HG02938 (cell line): Measurements from ENCODE around the gene SERPINC1.
"Not testable (repeated sequence)": the region's sequence is repeated elsewhere in the genome, so short reads cannot be mapped to it uniquely, and the experiment has no call there.

ENCODE experiments used
- ATAC-seq: cut with Tn5 transposase; IDR thresholded peaks from one replicate; pipeline ENCODE4 v1.9.1; 2021; ENCODE audit warnings: mild to moderate bottlenecking, moderate library complexity; ENCODE audit not compliant: unreplicated experiment

SERPINC1 gene

DNA sequence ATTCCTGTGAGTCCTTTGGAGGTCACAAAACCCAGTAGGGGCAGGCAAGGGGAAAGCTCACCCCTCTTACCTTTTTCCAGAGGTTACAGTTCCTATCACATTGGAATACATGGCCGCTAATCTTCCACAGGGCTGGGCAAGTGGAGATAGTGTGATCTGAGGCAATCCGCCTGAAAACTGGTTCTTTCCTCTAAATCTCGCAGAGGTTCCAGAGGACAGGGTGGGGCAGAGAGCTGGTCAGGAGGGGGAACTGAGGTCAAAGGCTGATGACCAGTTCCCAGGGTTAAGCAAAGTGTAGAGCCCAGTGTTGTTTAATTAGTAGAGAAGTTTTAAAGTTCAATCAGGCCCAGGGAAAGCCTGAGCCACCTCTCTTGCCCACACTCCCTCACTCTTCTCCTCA lies at the start of gene SERPINC1:
Gene SERPINC1, minus strand, starts transcription at position 179 of the 400 bp plus-strand sequence. Its CDS starts 68 bp downstream, at position 111.
- ATAC-seq, result no peak

DNA sequence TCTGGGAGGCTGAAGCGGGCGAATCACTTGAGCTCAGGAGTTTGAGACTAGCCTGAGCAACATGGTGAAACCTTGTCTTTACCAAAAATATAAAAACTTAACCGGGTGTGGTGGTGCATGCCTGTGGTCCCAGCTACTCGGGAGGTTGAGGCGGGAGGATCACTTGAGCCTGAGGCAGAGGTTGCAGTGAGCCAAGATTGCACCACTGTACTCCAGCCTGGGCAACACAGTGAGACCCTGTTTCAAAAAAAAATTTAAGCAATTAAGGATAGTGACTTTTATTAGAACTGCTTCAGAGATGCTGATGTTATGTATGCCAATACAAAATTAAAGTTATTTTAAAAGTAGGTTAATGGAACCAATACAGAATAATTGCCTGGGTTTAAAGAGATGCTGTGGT lies 48.8 kb upstream of the SERPINC1 start:
- ATAC-seq, result not testable (repeated sequence)

GRCh38 chr1:173963477-173963876 lies 46.4 kb upstream of the SERPINC1 start:
- no peak for ATAC-seq

DNA sequence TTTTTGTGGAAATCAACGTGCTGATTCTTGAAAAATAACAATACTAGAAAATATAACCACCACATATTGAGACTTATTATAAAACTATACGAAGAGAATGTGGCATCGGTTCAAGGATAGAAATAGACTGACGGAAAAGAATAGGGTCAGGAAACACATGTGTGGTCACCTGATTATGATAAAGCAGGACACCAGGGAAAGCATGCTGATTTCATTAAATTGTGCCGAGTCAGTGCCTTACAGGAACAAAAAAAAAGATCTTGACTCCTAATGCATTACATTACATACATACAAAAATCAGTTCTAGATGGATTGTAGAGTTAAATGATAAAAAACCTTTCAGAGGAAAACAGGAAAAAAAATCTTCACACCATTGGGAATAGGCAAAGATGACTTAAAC lies 43.5 kb upstream of the SERPINC1 start:
- ATAC-seq, result no peak

DNA sequence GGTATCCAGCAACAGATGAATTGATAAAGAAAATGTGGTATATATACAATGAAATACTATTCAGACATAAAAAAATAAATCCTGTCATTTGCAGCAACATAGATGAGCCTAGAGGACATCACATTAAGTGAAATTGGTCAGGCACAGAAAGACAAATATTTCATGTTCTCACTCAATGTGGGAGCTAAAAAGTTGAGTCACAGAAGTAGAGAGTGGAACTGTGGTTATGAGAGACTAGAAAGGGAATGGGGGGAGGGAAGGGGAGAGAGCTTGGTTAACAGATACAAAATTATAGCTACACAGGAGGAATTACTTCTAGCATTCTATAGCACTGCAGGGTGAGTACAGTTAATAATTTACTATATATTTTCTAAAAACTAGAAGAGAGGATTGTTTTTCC lies 37.1 kb upstream of the SERPINC1 start:
- ATAC-seq, result no peak

- ATAC-seq, result no peak
Observed at GRCh38 chr1:173948594-173948993, 31.5 kb upstream of the SERPINC1 start.

DNA sequence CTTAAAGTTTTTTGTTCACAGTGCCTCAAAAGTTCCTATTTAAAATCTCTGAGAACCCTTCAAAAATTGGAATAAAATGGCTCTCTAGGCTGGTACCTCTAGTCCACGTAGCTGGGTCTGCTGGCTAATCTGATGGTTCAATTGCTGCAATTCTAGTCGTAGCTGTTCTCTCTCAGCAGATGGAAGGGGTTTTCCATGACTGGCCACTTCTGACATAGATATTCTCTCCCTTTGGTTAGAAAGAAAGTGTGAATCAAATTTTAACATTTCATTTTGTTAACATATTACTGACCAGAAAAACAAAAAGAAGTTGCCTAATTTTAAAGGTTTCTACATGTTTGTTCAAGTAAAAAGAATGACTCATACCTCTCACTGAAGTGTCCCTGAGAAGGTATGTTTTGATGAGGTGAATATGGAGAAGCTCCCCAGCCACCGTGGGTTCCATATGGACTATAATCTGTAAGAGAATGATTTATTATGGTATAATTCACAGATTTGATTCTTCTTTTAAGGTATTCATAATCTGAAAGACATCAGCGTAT lies 29.3 kb upstream of the SERPINC1 start:
- ATAC-seq, result no peak

DNA sequence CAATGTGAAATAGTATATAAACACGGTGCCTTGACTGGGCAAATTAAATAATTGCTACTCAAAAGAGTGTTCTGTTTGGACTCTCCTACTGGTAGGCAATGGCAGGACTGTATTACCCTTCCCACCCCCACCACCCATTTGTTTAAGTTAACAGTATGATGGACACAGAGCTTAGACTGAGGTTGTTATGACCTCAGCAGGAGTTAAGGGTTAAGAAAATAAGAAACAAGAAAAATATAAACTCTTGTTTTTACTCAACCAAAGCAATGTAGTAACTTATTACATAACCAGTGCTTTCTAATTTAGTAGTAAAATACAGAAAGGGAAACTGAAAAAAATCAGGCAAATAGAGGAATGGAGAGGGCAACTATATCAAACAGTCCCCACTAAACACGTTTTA lies 19.9 kb upstream of the SERPINC1 start:
- ATAC-seq, result no peak

DNA sequence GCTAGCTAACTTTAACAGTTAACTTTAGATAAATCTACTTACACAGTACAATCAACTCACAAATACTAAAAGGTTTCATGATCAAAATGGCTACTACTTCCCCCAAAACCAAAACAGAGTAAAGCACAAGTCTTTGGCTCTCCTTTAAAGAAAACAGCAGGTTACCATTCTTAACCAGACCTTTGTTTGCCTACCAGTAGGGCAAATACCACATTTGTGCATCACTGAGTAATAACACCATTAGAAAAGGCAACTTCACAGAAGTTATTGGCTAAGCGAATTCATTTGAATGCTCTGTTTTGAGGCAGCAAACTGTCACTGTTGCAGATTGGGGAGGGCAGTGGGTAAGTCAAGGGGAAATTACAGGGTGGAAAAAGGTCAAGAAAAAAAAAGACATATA lies 17.3 kb upstream of the SERPINC1 start:
- ATAC-seq, result no peak

- ATAC-seq, result not testable (repeated sequence)
Observed at GRCh38 chr1:173930541-173930940, 13.4 kb upstream of the SERPINC1 start.

DNA sequence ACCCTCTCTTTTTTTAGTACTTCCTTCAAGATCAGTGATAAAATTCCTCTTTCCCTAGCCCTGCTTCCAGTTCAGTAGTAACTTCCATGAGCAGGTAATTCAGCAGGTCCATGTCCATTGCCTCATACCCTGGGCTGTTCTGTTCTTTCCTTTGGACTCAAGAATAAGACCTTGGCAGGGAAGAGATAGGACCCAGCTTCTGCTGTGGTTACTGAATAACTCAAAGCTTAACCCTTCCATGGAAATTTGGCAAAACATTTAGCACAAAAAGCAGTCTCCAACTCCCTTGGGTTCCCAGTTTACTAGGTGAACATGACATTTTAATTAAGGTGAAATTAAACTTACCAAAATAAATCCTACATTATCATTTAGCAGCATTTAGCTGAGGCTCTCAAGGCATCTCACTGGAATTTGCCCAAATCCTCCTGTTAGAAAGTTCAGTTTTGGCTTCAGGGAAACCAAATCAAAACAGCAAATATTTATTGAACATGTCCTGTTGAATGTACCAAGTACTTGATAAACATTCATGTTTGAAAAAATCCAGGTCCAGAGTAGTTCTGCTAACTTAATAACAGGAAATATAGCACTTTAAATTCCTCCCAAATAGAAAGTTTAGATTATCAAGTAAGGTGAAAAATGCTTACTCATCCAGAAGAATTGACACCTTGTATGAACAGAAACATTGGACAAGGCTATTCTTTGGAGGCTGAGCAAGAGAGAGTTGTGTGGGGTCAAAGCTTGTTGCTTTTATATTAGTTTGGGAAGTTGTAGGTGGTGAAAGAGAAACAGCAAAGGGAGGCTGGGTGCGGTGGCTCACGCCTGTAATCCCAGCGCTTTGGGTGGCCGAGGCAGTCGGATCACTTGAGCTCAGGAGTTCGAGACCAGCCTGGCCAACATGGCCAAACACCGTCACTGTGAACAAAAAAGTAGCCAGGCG lies 8.4 kb upstream of the SERPINC1 start:
- ATAC-seq, result no peak

DNA sequence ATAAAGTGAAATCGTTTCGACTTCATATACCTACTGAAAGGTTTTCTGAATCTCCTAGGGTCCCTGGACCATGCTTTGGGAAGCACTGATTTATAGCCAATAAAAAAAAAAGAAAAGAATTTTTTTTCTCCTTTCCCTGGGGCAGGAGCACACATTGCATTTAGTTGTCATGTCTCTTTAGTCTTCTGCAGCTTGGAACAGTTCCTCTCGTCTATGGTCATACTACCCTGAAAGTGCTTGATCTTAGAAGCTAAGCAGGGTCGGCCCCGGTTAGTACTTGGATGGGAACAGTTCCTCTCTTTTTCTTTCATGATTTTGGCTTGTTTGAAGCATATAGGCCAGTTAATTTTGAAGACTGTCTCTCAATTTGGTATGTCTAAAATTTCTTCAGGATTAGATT lies 3.7 kb upstream of the SERPINC1 start:
- no peak for ATAC-seq

GRCh38 chr1:173917635-173918493 lies 737 bp upstream of the SERPINC1 start:
- ATAC-seq, result no peak

- ATAC-seq, result no peak
Observed at GRCh38 chr1:173916667-173917066, 460 bp downstream of the SERPINC1 start.

GRCh38 chr1:173915596-173915995 lies 1.5 kb downstream of the SERPINC1 start:
- ATAC-seq, result no peak

DNA sequence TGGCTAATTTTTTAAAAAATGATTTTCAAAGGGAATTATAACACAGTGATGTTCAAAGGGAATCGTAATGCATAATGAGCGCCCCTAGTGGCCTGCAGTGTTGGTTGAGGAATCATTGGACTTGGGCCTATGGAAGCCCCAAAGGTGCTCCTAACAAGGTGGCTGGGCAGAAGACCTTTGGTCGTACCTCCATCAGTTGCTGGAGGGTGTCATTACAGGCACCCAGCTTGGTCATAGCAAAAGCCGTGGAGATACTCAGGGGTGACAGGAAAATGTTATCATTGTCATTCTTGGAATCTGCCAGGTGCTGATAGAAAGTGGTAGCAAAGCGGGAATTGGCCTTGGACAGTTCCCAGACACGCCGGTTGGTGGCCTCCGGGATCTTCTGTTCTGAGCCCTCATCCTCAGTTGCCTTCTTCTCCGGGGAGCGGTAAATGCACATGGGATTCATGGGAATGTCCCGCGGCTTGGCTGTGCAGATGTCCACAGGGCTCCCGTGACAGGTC lies 2.7 kb downstream of the SERPINC1 start:
- no peak for ATAC-seq

DNA sequence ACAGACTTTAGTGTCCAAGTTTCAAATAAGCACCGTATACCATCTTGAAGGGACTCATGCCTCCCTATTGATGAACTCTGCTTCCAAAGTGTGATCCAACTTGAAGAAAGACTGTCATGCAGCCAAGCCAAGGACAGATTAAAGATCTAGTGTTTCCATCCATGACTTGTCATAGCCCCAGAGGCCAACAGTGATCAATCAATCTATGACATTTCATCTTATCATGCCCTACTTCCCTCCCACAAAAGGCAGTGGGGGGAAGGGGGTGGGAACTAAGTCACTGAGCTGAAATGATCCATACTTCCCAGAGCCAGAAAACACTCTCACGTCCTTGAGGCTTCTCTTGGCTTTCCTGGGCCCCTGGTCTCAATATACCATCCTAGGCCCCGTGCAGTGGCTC lies 4.0 kb downstream of the SERPINC1 start:
- ATAC-seq, result no peak

DNA sequence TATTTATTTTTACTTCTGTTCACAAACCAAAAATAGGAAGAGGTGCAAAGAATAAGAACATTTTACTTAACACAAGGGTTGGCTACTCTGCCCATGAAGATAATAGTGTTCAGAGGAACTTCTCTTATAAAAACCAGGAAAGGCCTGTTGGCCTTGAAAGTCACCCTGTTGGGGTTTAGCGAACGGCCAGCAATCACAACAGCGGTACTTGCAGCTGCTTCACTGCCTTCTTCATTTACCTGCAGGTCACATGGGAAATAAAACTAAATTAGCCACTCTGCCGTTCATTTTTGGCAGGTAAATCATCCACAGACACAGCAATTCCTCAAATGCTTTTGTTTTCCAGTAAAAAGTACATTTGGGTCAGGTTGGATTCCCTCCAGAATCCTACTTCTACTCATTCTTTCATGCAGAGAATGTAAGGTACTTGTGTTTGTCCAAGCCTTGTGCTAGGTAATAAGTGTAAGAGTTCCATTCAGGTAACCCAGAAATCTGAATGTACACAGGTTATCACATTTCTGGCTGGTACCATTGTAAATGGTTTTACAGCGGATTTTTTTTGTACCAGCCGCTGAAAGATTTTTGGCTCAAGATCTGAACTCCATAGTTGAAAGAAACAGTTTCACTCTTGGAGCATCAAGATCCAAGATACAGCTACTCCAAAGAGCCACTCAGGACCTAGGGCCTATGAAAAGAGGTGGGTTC lies 13.1 kb downstream of the SERPINC1 start:
- ATAC-seq, result no peak

- ATAC-seq, result no peak
Observed at GRCh38 chr1:173900992-173901391, 16.1 kb downstream of the SERPINC1 start.

DNA sequence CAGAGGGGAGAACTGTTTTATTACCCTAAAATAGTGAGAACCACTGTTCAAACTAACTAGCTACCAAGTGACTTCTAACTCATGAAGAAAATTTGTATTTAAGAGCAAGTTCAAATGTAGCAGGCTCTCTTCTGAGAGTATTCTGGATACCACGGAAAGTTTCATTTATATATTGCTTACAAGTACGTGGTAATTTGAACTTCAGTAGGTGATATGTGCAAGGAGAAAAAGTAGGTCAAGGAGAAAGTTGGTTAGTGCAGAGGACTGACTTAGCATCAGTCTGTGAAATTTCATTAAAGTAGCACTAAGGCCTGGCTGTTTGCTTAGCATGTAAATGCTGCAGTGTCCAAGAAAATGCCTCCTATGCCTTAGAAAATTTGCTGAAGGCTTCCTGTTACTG lies 16.7 kb downstream of the SERPINC1 start:
- ATAC-seq, result no peak

DNA sequence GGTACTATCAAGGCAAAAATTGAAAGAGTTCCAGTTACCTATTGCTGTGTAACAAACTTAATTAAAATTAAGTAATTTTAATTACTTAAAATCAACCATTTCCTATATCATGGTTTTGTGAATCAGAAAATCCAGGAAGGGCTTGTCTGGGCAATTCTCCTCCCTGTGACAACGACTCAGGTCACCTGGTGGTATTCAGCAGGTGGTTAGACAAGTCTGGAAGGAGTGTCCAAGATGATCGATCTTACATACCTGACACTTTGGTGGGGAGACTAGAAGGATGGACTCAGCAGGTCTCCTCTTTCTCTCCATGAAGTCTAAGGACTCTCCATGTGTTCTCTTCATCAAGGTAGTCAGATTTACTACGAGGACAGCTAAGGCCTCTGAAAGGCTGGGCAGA lies 22.9 kb downstream of the SERPINC1 start:
- ATAC-seq, result no peak
